Activated gamma-delta T cell treated with Interleukin-2 at 50 U/mL for 16 hours (primary cell): Measurements from ENCODE around the gene CPT2.

ENCODE experiments used
- DNase-seq: peaks from one replicate; pipeline ENCODE4 v3.0.0-alpha.2; 2020

Gene CPT2

GRCh38 chr1:53196485-53197290 lies at the start of gene CPT2:
CPT2 (plus strand) TSS chr1:53196824; CDS start chr1:53196944, 120 bp downstream.
- DNase-seq: peak; percentile 93

GRCh38 chr1:53147174-53147573 lies 49.5 kb upstream of the CPT2 start:
- no peak for DNase-seq

GRCh38 chr1:53148123-53148522 lies 48.5 kb upstream of the CPT2 start:
- no peak for DNase-seq

GRCh38 chr1:53153752-53154151 lies 42.9 kb upstream of the CPT2 start:
- DNase-seq: no peak

- no peak for DNase-seq
Observed at GRCh38 chr1:53154859-53155438, 41.7 kb upstream of the CPT2 start.

- no peak for DNase-seq
Observed at GRCh38 chr1:53155534-53155933, 41.1 kb upstream of the CPT2 start.

- no peak for DNase-seq
Observed at GRCh38 chr1:53155945-53156344, 40.7 kb upstream of the CPT2 start.

- no peak for DNase-seq
Observed at GRCh38 chr1:53156783-53157182, 39.8 kb upstream of the CPT2 start.

GRCh38 chr1:53158900-53159299 lies 37.7 kb upstream of the CPT2 start:
- DNase-seq: no peak

GRCh38 chr1:53160924-53161378 lies 35.7 kb upstream of the CPT2 start:
- DNase-seq: no peak

GRCh38 chr1:53162621-53163020 lies 34.0 kb upstream of the CPT2 start:
- DNase-seq: no peak

GRCh38 chr1:53163291-53163768 lies 33.3 kb upstream of the CPT2 start:
- DNase-seq: no peak

- DNase-seq: no peak
Observed at GRCh38 chr1:53165408-53165961, 31.1 kb upstream of the CPT2 start.

- DNase-seq: no peak
Observed at GRCh38 chr1:53166366-53166765, 30.3 kb upstream of the CPT2 start.

GRCh38 chr1:53166912-53167311 lies 29.7 kb upstream of the CPT2 start:
- DNase-seq: no peak

- DNase-seq: no peak
Observed at GRCh38 chr1:53172426-53173128, 24.0 kb upstream of the CPT2 start.

GRCh38 chr1:53174971-53175913 lies 21.4 kb upstream of the CPT2 start:
- DNase-seq: no peak

- DNase-seq: no peak
Observed at GRCh38 chr1:53176452-53177208, 20.0 kb upstream of the CPT2 start.

- DNase-seq: no peak
Observed at GRCh38 chr1:53180226-53180625, 16.4 kb upstream of the CPT2 start.

GRCh38 chr1:53180951-53181350 lies 15.7 kb upstream of the CPT2 start:
- no peak for DNase-seq

GRCh38 chr1:53182111-53182593 lies 14.5 kb upstream of the CPT2 start:
- DNase-seq: peak; percentile 85
